ENCODE data around the gene MTUS2.

- TF ChIP-seq CTCF (IDR thresholded peaks at IDR 0.05) (no peak), ZFX (IDR thresholded peaks at IDR 0.05; ENCODE audit: borderline replicate concordance) (no peak)
Measured at GRCh38 chr13:29170436-29171082, 350.4 kb downstream of the MTUS2 start.

All from 22Rv1 (cell line).